Activated CD4-positive, alpha-beta T cell treated with anti-CD3 and anti-CD28 coated beads for 36 hours (primary cell): ENCODE measurements around the gene RET. TPM values are rescaled to one million over a fixed set of nuclear protein-coding genes. Genes with fewer than 3 reads are reported as not detected.

Source experiments
- ATAC-seq: fragments of 200-7000 bp; cut with Tn5 transposase; one replicate; pipeline ENCODE4 v1.10.0; 2021; ENCODE audit warnings: mild to moderate bottlenecking, moderate library complexity
- CTCF ChIA-PET: fragments of 350-600 bp; sonication (Branson Sonifier 250); formaldehyde crosslinking; loops from one replicate; lab custom pipeline; 2021; ENCODE audit warnings: antibody characterized with exemption; lab: Charles Lee
- POLR2A ChIA-PET: fragments of 350-600 bp; sonication (Branson Sonifier 250); formaldehyde crosslinking; loops from one replicate; lab custom pipeline; 2021; ENCODE audit warnings: antibody characterized with exemption, inconsistent platforms; lab: Charles Lee
- DNase-seq: peaks from one replicate; pipeline ENCODE4 v3.0.0-alpha.2; 2020
- H3K27ac Mint-ChIP-seq: one replicate; pipeline ENCODE4 v1.8.0; 2021; ENCODE audit warnings: mixed read lengths
- H3K27me3 Mint-ChIP-seq: one replicate; pipeline ENCODE4 v1.8.0; 2021; ENCODE audit warnings: mixed read lengths
- H3K36me3 Mint-ChIP-seq: one replicate; pipeline ENCODE4 v1.8.0; 2021; ENCODE audit warnings: low read depth, mixed read lengths
- H3K4me1 Mint-ChIP-seq: one replicate; pipeline ENCODE4 v1.8.0; 2021; ENCODE audit warnings: mixed read lengths
- H3K4me3 Mint-ChIP-seq: one replicate; pipeline ENCODE4 v1.8.0; 2021; ENCODE audit warnings: mild to moderate bottlenecking, moderate library complexity, mixed read lengths
- H3K9me3 Mint-ChIP-seq: one replicate; pipeline ENCODE4 v1.8.0; 2021; ENCODE audit warnings: low read depth, mixed read lengths
- intact Hi-C, 2 experiments: fragments of 100-400 bp; cut with DNase I in 1 of 2; cut with micrococcal nuclease in 1 of 2; formaldehyde crosslinking; loops; one replicate each; pipeline versions ENCODE4 v1.14.2 to v1.15.1; 2022 to 2024; cut with DNase I, micrococcal nuclease
- total RNA-seq, 2 experiments: library from RNA; stranded (reverse); gene quantifications; one replicate each; pipeline ENCODE4 v1.2.3, GENCODE V29; 2021

RET gene
- total RNA-seq, 2 experiments from 2014 or later, result 0.19 to 0.32 TPM

DNA sequence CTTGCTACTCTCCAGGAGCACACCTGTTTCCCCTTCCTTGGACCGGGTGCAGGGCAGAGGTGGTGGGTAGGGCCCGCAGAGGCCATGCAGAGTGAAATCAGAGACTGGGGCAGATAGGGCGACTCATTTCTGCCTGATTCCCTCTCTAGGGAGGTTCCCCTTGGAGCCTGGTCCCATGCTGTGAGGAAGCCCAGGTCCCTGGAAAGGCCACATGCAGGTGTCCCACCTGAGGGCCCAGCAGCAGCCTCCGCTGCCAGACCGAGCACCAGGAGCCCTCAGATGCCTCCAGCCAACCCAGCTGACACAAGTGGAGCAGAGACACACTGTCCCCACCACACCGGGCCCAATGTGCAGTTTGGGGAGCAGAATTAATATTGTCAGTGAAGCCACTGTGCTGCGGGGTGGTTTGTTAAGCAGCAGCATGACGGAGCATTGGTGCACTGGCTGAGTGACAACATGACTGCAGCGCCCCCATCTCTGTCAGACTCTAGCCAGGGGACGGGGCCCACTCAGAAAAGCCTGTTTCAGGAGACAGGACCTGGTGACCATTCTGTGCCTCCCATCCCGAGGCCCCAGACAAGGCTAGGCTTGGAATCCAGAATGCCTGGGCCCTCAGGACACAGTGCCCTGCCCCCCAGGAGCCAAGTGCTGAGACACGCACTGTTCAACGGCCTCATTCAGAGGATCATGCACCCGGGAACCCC, 30.4 kb upstream of the RET start:
- CTCF ChIA-PET, result no interaction called here
- Mint-ChIP-seq H3K4me1 (peaks cover 3% of the 10 kb centered on the region), H3K27ac (no peak overlapping the region), H3K36me3 (no peaks in the 10 kb centered on the region), H3K9me3 (no peaks in the 10 kb centered on the region), H3K27me3 (peaks cover 4% of the 10 kb centered on the region), H3K4me3 (no peak overlapping the region)
- intact Hi-C loops, result no loop called here
- ATAC-seq (no peak), DNase-seq (no peak)
- POLR2A ChIA-PET, result no interaction called here

DNA sequence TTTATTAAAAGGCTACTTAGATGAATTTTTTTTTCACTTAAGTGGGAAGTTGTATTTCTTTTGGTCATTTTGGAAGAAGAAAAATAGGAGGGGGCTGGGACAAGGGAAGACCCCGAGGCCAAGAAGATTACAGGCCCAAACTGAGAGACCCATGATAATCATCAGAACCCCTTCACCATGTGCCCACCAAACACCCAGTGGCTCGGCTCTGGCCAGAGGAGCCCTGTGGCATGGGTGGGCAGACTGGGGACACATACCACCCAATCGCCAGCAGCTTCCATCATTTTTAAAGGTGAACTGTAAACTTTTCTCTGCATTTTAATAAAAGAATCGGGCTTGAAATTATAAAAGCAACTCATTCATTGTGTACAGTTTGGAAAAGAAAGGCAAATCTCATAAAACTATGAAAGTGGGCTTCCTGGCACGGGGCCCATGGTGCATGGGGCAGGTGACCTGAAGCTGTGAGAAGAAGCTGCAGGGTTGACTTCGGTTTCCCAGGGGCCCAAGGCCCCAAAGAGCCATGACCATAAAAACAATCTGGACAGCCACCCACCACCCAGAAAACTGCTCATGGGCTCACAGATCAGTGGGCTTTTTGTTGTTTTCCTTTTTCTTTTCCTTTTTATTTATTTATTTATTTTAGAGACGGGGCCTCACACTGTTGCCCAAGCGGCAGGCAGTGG, 29.4 kb upstream of the RET start:
- Mint-ChIP-seq H3K4me3 (no peak overlapping the region), H3K27ac (no peak overlapping the region), H3K27me3 (peaks cover 4% of the 10 kb centered on the region), H3K4me1 (peaks cover 3% of the 10 kb centered on the region), H3K9me3 (no peaks in the 10 kb centered on the region), H3K36me3 (no peaks in the 10 kb centered on the region)
- POLR2A ChIA-PET, result no interaction called here
- intact Hi-C loops, result no loop called here
- ATAC-seq, result no peak
- CTCF ChIA-PET, result no interaction called here
- no peak for DNase-seq

DNA sequence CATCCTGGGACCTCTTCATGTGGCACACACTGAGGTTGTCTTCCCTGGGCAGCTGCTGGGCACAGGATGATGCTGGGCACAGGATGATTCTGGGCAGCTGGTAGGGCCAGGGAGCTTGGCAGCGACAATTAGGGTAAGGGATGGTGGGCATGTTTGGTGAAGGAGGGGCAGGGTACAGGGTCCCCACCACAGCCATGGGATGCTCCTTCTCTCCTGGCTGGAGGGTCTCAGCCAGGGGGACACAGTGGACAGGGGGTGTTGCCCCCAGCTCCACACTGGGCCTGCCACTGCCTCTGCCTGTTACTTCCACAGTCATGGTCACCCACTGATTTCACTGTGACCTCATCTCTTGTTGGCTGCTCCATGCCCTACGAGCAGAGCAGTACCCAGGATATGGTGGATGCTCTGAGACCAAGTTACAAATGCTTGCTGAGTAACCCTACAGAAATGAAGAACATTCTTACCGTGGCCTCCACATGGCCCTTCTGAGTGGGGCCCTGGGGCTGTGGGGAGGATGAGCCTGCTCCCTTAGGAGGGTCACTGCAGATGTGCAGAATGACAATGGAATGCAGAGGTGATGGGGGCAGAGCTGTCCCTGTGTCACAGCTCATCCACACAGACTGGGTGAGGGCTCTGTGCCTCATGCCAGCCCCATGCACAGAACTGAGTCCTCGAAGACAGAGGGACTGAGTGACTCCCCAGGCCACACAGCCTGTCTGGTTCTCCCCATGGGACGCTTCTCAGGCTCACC, 28.4 kb upstream of the RET start:
- Mint-ChIP-seq H3K4me1 (peaks cover 3% of the 10 kb centered on the region), H3K27me3 (peaks cover 6% of the 10 kb centered on the region), H3K4me3 (no peak overlapping the region), H3K9me3 (no peaks in the 10 kb centered on the region), H3K27ac (no peak overlapping the region), H3K36me3 (no peaks in the 10 kb centered on the region)
- POLR2A ChIA-PET, result no interaction called here
- intact Hi-C loops, result no loop called here
- ATAC-seq, result no peak
- CTCF ChIA-PET, result no interaction called here
- DNase-seq, result no peak

DNA sequence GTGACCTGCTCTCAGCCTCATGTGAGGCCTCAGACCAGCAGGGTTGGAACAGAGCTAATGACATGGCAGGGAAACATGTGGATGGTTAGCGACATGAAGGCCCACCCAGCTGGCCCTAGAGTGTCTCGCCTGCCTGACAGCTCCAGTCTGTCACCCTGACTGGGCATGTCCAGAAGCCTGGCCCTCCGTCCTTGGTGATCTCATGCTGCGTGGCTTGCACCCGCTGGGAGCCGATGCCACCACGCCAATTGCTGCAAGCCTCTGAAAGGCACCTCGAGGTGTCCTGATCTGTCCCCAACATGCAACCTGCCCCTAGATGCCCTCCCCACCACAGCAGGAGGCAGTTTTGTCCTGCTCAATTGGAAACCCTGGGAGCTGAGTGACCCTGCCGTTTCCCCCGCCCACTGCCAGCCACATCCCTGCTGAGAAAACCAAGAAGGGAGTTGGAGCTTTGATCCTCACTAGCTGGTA, 27.8 kb upstream of the RET start:
- ChIA-PET CTCF (interaction anchor here (0.8 kb wide), 1 partner anchor 17 kb away, joined by 4 read pairs; no protein-coding TSS in a partner anchor), POLR2A (no interaction called here)
- no peaks in the 10 kb centered on the region for H3K9me3 Mint-ChIP-seq
- H3K36me3 Mint-ChIP-seq, result no peaks in the 10 kb centered on the region
- intact Hi-C loops, result no loop called here
- H3K27me3 Mint-ChIP-seq, result peaks cover 6% of the 10 kb centered on the region
- DNase-seq (no peak), ATAC-seq (no peak)
- no peak overlapping the region for H3K4me3 Mint-ChIP-seq
- peaks cover 3% of the 10 kb centered on the region for H3K4me1 Mint-ChIP-seq
- no peak overlapping the region for H3K27ac Mint-ChIP-seq

DNA sequence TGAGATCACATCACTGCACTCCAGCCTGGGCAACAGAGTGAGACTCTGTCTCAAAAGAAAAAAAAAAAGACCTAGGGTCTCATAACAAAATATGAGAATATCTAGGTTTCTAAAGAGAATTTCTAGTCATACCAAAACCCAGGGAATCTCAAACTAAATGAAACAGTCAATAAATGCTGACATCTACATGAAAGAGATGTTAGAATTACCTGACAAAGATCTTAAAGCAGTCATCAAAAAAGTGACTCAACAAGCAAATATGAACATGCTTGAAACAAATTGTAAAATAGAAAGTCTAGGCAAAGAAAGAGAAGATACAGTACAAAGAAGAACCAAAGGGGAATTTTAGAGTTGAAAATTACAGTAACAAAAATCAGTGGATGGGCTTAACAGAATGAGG, 26.9 kb upstream of the RET start:
- no peaks in the 10 kb centered on the region for H3K9me3 Mint-ChIP-seq
- peaks cover 6% of the 10 kb centered on the region for H3K27me3 Mint-ChIP-seq
- no peak for DNase-seq
- H3K27ac Mint-ChIP-seq, result no peak overlapping the region
- H3K4me1 Mint-ChIP-seq, result peaks cover 3% of the 10 kb centered on the region
- no peak overlapping the region for H3K4me3 Mint-ChIP-seq
- intact Hi-C loops, result no loop called here
- ATAC-seq, result no peak
- ChIA-PET POLR2A (no interaction called here), CTCF (interaction anchor here (0.8 kb wide), 1 partner anchor 18 kb away, joined by 4 read pairs; no protein-coding TSS in a partner anchor)
- H3K36me3 Mint-ChIP-seq, result no peaks in the 10 kb centered on the region

DNA sequence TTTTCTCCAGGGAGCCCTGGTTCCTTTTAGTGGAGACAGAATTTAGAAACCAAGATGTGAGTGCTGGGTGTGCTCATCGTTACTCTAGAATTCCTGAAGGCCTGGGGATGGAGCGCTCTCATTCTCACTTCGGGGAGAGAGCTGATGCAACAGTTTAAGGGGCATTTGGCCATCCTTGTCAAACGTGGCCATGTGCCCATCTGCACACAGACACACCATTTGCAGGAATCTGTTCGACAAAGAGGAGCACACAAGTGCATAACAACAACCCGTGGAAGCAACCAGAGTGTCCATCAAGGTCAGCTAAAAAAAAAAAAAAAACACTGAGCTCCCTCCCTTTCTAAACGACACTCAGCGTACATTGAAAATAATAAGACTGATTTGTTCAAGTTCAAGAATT, 23.0 kb upstream of the RET start:
- POLR2A ChIA-PET, result no interaction called here
- H3K27ac Mint-ChIP-seq, result no peak overlapping the region
- peaks cover 3% of the 10 kb centered on the region for H3K4me1 Mint-ChIP-seq
- CTCF ChIA-PET, result no interaction called here
- H3K36me3 Mint-ChIP-seq, result no peaks in the 10 kb centered on the region
- intact Hi-C loops, result no loop called here
- ATAC-seq (no peak), DNase-seq (no peak)
- no peaks in the 10 kb centered on the region for H3K9me3 Mint-ChIP-seq
- H3K4me3 Mint-ChIP-seq, result no peak overlapping the region
- H3K27me3 Mint-ChIP-seq, result peaks cover 13% of the 10 kb centered on the region

DNA sequence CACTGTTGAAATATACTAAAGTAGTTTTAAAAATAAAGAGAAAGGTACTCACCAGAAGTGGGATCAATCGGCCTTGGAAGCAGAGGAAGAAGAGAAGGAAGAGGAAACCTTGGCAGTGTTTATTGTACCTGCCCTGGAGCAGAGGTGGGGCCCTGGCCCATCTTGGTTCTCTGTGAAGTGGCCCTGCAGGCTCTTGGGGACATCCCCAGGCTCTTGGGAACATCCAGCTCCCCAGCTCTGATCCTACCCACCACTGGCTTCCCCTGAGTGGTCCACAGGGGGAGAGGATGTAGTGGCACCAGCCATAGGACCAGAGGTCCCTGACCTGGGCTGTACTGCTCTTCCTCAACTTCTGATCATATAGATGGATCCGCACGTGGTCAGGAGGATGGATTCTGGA, 22.3 kb upstream of the RET start:
- H3K4me1 Mint-ChIP-seq, result peaks cover 3% of the 10 kb centered on the region
- no peak overlapping the region for H3K27ac Mint-ChIP-seq

DNA sequence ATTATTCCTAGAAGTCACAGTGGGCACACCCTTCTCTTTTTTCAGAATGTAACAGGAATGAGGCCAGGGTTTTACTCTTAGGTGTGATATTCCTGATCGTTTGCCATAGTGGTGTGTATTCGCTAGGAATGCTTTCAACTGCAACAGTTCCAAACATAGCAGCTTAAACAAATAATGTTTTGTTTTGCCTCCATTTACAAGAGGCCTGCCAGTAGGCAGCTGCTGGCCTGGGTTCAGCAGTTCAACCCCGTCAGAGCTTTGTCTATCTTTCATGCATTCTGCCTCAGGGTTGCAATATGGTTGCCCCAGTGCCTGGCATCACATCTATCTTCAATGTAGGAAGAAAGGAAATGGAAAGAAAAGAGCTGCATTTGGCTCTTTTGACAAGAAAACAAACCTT, 21.7 kb upstream of the RET start:
- Mint-ChIP-seq H3K27ac (no peak overlapping the region), H3K4me3 (no peak overlapping the region), H3K9me3 (no peaks in the 10 kb centered on the region), H3K4me1 (peaks cover under 1% of the 10 kb centered on the region), H3K36me3 (no peaks in the 10 kb centered on the region), H3K27me3 (peaks cover 9% of the 10 kb centered on the region)
- ATAC-seq, result no peak
- no peak for DNase-seq
- intact Hi-C loops, result no loop called here
- CTCF ChIA-PET, result interaction anchor here (1.3 kb wide), 1 partner anchor 211 kb away, joined by 3 read pairs; no protein-coding TSS in a partner anchor
- POLR2A ChIA-PET, result no interaction called here

More for the DNA sequence above, 22.3 kb upstream of the RET start:
- Mint-ChIP-seq H3K27me3 (peaks cover 9% of the 10 kb centered on the region), H3K9me3 (no peaks in the 10 kb centered on the region), H3K36me3 (no peaks in the 10 kb centered on the region), H3K4me3 (no peak overlapping the region)
- ChIA-PET POLR2A (no interaction called here), CTCF (interaction anchor here (0.5 kb wide), 1 partner anchor 249 kb away, joined by 4 read pairs; no protein-coding TSS in a partner anchor)
- ATAC-seq (no peak), DNase-seq (no peak)
- intact Hi-C loops, result no loop called here

DNA sequence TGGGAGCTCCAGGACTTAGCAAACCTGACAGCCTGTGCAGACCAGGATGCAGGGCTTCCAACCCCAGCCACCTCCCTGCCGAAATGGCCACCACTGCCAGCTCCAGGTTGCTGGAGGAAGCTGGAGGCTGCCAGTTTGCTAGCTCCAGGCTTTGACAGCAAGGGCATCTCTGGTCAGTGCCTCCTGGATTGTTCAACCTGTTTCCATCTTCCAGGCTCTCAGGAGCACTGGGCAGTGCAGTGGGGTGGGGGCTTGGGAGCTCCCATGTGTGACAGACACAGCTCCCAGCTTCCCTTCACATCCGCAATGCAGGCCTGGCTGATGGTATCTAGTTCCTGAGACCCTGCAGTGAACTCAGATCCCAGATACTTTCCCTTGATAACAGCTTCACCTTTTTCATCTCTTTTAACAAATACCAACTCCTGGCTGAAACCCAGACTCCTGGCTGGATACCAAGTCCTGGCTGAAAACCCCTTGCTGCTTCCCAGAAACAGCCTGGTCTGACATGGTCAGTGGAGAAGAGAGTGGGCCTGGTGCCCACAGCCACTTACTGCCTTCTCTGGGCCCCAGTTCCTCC, 20.8 kb upstream of the RET start:
- H3K27ac Mint-ChIP-seq, result no peak overlapping the region
- ChIA-PET CTCF (interaction anchor here (1.3 kb wide), 1 partner anchor 210 kb away, joined by 3 read pairs; no protein-coding TSS in a partner anchor), POLR2A (no interaction called here)
- intact Hi-C loops, result no loop called here
- H3K4me1 Mint-ChIP-seq, result no peaks in the 10 kb centered on the region
- no peaks in the 10 kb centered on the region for H3K36me3 Mint-ChIP-seq
- no peak for ATAC-seq
- H3K27me3 Mint-ChIP-seq, result peaks cover 9% of the 10 kb centered on the region
- H3K4me3 Mint-ChIP-seq, result no peak overlapping the region
- H3K9me3 Mint-ChIP-seq, result no peaks in the 10 kb centered on the region
- peak; percentile 1 for DNase-seq

DNA sequence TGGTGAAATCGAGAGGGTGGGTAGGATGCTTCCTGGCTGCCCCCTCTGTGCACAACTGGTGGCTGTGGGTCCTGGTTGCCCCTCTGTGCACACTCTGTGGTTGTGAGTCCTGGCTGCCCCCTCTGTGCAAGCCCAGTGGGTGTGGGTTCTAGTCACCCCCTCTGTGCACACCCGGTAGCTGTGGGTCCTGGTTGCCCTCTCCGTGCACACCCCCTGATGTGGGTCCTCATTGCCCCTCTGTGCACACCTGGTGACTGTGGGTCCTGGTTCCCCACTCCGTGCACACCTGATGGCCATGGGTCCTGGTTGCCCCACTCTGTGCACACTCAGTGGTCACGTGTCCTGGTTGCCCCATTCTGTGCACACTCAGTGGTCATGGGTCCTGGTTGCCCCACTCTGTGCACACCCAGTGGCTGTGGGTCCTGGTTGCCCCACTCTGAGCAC, 20.3 kb upstream of the RET start:
- CTCF ChIA-PET, result interaction anchor here (0.7 to 1.3 kb wide), 2 partner anchors 12 to 209 kb away, joined by 3 read pairs; no protein-coding TSS in a partner anchor
- H3K27ac Mint-ChIP-seq, result no peak overlapping the region
- no peaks in the 10 kb centered on the region for H3K4me1 Mint-ChIP-seq
- no peak overlapping the region for H3K4me3 Mint-ChIP-seq
- intact Hi-C loops, result no loop called here
- H3K27me3 Mint-ChIP-seq, result peaks cover 9% of the 10 kb centered on the region
- H3K9me3 Mint-ChIP-seq, result no peaks in the 10 kb centered on the region
- no peak for ATAC-seq
- POLR2A ChIA-PET, result no interaction called here
- H3K36me3 Mint-ChIP-seq, result no peaks in the 10 kb centered on the region
- peak; percentile 1 for DNase-seq

DNA sequence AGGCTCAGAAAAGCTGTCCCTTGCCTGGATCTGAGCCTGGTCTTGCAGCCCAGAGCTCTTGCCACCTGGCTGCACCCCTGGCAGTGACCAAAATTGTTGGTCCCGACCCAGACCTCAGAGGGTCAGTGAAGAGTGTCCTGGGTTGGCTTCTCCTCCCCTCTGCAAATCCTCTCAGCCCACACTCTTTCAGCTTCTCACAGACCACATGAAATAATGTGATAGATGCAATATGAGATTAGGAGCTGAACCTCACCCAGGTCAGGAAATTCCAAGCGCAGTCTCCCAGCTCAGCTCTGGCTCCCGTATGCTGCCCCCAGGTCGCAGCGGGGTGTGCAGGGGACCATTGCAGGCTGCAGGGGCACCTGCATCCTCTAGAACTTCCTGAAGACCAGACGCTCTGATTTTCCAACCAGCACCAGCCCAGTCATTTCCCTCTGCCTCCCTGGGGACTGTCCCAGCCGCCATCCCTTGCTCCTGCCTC, 19.6 kb upstream of the RET start:
- H3K36me3 Mint-ChIP-seq, result no peaks in the 10 kb centered on the region
- H3K9me3 Mint-ChIP-seq, result no peaks in the 10 kb centered on the region
- ChIA-PET CTCF (interaction anchor here (0.7 kb wide), 1 partner anchor 12 kb away, joined by 3 read pairs; no protein-coding TSS in a partner anchor), POLR2A (no interaction called here)
- H3K4me3 Mint-ChIP-seq, result no peak overlapping the region
- no peak overlapping the region for H3K27ac Mint-ChIP-seq
- DNase-seq, result peak; percentile 0
- no peak for ATAC-seq
- intact Hi-C loops, result no loop called here
- H3K4me1 Mint-ChIP-seq, result no peaks in the 10 kb centered on the region
- peaks cover 9% of the 10 kb centered on the region for H3K27me3 Mint-ChIP-seq
